T-helper 17 cell (primary cell): ENCODE results near the gene SPAAR. TPM values are rescaled to one million over a fixed set of nuclear protein-coding genes. Genes with fewer than 3 reads are reported as not detected.
"Not testable (repeated sequence)": the region's sequence is repeated elsewhere in the genome, so short reads cannot be mapped to it uniquely, and the experiment has no call there.

Experiments used
- ATAC-seq: fragments of 150-1000 bp; cut with Tn5 transposase; 2 replicates; pipeline ENCODE4 v1.10.0; 2021; ENCODE audit warnings: mild to moderate bottlenecking, moderate library complexity
- DNase-seq, 3 donors: peaks; one replicate each; pipeline versions ENCODE4 v3.0.0 to v3.0.0-alpha.2; 2020 to 2021
- H3K9me3 ChIP-seq: one replicate; pipeline ENCODE4 v1.7.0; 2013; ENCODE audit warnings: low read length, mild to moderate bottlenecking; ENCODE audit not compliant: control insufficient read depth, poor library complexity, severe bottlenecking
- H3K27ac Mint-ChIP-seq: one replicate; pipeline ENCODE4 v1.8.0; 2022; ENCODE audit warnings: mild to moderate bottlenecking, moderate library complexity, mixed read lengths
- H3K27me3 Mint-ChIP-seq: one replicate; pipeline ENCODE4 v1.8.0; 2022; ENCODE audit warnings: mixed read lengths
- H3K36me3 Mint-ChIP-seq: one replicate; pipeline ENCODE4 v1.8.0; 2022; ENCODE audit warnings: low read depth, mixed read lengths
- H3K4me1 Mint-ChIP-seq: one replicate; pipeline ENCODE4 v1.8.0; 2022; ENCODE audit warnings: mild to moderate bottlenecking, mixed read lengths
- H3K4me3 Mint-ChIP-seq: one replicate; pipeline ENCODE4 v1.8.0; 2022; ENCODE audit warnings: mild to moderate bottlenecking, moderate library complexity, mixed read lengths
- total RNA-seq, 4 donors: library from RNA in 2 of 4; stranded (reverse) in 2 of 4; gene quantifications; one replicate each; pipeline ENCODE4 v1.2.3 and lab custom pipeline; 2022 to 2026

Gene SPAAR
- total RNA-seq, 2 donors from 2014 or later = not detected

- no peak overlapping the region for H3K4me3 Mint-ChIP-seq
- no peak for ATAC-seq
- H3K27ac Mint-ChIP-seq = no peak overlapping the region
- H3K36me3 Mint-ChIP-seq = peaks cover 2% of the 10 kb centered on the region
- H3K27me3 Mint-ChIP-seq = peaks cover 14% of the 10 kb centered on the region
- H3K9me3 ChIP-seq = peaks cover under 1% of the 10 kb centered on the region
- DNase-seq = no peak
- peaks cover 3% of the 10 kb centered on the region for H3K4me1 Mint-ChIP-seq
These were observed 26.3 kb upstream of the SPAAR start for GRCh38 chr9:35882996-35883395.

- H3K9me3 ChIP-seq, H3K36me3 Mint-ChIP-seq: not testable (repeated sequence)
These were observed 24.4 kb upstream of the SPAAR start for GRCh38 chr9:35884908-35885307.

GRCh38 chr9:35891646-35892045 lies 17.6 kb upstream of the SPAAR start:
- Mint-ChIP-seq H3K27me3 (peaks cover 34% of the 10 kb centered on the region), H3K36me3 (peaks cover 3% of the 10 kb centered on the region), H3K27ac (no peak overlapping the region), H3K4me3 (no peak overlapping the region), H3K4me1 (peaks cover 4% of the 10 kb centered on the region)
- no peaks in the 10 kb centered on the region for H3K9me3 ChIP-seq
- DNase-seq = no peak
- ATAC-seq = no peak

More at GRCh38 chr9:35884908-35885307, 24.4 kb upstream of the SPAAR start:
- not testable (repeated sequence) for H3K4me3 Mint-ChIP-seq, H3K27ac Mint-ChIP-seq, DNase-seq, ATAC-seq, H3K4me1 Mint-ChIP-seq
- H3K27me3 Mint-ChIP-seq = peaks cover 14% of the 10 kb centered on the region

- Mint-ChIP-seq H3K27me3 (peaks cover 34% of the 10 kb centered on the region), H3K4me3 (no peak overlapping the region), H3K27ac (no peak overlapping the region), H3K4me1 (peaks cover 4% of the 10 kb centered on the region), H3K36me3 (peaks cover 3% of the 10 kb centered on the region)
- H3K9me3 ChIP-seq = no peaks in the 10 kb centered on the region
- ATAC-seq = no peak
- DNase-seq = no peak
These were observed 17.2 kb upstream of the SPAAR start for GRCh38 chr9:35892051-35892450.

GRCh38 chr9:35896570-35896969 lies 12.7 kb upstream of the SPAAR start:
- DNase-seq (no peak), ATAC-seq (no peak)
- H3K4me3 Mint-ChIP-seq = no peak overlapping the region
- H3K36me3 Mint-ChIP-seq = peaks cover 3% of the 10 kb centered on the region
- H3K4me1 Mint-ChIP-seq = peaks cover 4% of the 10 kb centered on the region
- peaks cover 38% of the 10 kb centered on the region for H3K27me3 Mint-ChIP-seq
- no peak overlapping the region for H3K27ac Mint-ChIP-seq
- no peaks in the 10 kb centered on the region for H3K9me3 ChIP-seq

- H3K4me1 Mint-ChIP-seq, H3K4me3 Mint-ChIP-seq, H3K9me3 ChIP-seq, ATAC-seq, DNase-seq, H3K27ac Mint-ChIP-seq, H3K36me3 Mint-ChIP-seq: not testable (repeated sequence)
- H3K27me3 Mint-ChIP-seq = peaks cover 31% of the 10 kb centered on the region
These were observed 11.8 kb upstream of the SPAAR start for GRCh38 chr9:35897376-35898099.

- ATAC-seq (no peak), DNase-seq (no peak)
- Mint-ChIP-seq H3K4me1 (peaks cover 8% of the 10 kb centered on the region), H3K4me3 (no peak overlapping the region), H3K36me3 (no peaks in the 10 kb centered on the region), H3K27me3 (peaks cover 31% of the 10 kb centered on the region), H3K27ac (no peak overlapping the region)
- no peaks in the 10 kb centered on the region for H3K9me3 ChIP-seq
These were observed 11.0 kb upstream of the SPAAR start for GRCh38 chr9:35898337-35898736.

GRCh38 chr9:35899021-35899420 lies 10.3 kb upstream of the SPAAR start:
- ATAC-seq (no peak), DNase-seq (no peak)
- H3K4me1 Mint-ChIP-seq = peaks cover 6% of the 10 kb centered on the region
- H3K36me3 Mint-ChIP-seq = no peaks in the 10 kb centered on the region
- H3K9me3 ChIP-seq = no peaks in the 10 kb centered on the region
- H3K4me3 Mint-ChIP-seq = no peak overlapping the region
- H3K27ac Mint-ChIP-seq = no peak overlapping the region
- H3K27me3 Mint-ChIP-seq = peaks cover 25% of the 10 kb centered on the region

GRCh38 chr9:35903049-35903448 lies 6.2 kb upstream of the SPAAR start:
- DNase-seq (no peak), ATAC-seq (peak; percentile 83)
- H3K4me3 Mint-ChIP-seq = no peak overlapping the region
- H3K9me3 ChIP-seq = no peaks in the 10 kb centered on the region
- H3K36me3 Mint-ChIP-seq = no peaks in the 10 kb centered on the region
- no peak overlapping the region for H3K27ac Mint-ChIP-seq
- H3K27me3 Mint-ChIP-seq = peaks cover 9% of the 10 kb centered on the region
- peaks cover 19% of the 10 kb centered on the region for H3K4me1 Mint-ChIP-seq

GRCh38 chr9:35904338-35904737 lies 5.0 kb upstream of the SPAAR start:
- Mint-ChIP-seq H3K4me3 (no peak overlapping the region), H3K36me3 (no peaks in the 10 kb centered on the region), H3K27ac (peak overlapping the region; percentile 34), H3K4me1 (peaks cover 28% of the 10 kb centered on the region), H3K27me3 (peaks cover 9% of the 10 kb centered on the region)
- no peaks in the 10 kb centered on the region for H3K9me3 ChIP-seq
- ATAC-seq = no peak
- DNase-seq = no peak

- no peak for DNase-seq
- no peaks in the 10 kb centered on the region for H3K9me3 ChIP-seq
- peaks cover 34% of the 10 kb centered on the region for H3K4me1 Mint-ChIP-seq
- peak overlapping the region; percentile 47 for H3K27ac Mint-ChIP-seq
- H3K27me3 Mint-ChIP-seq = peaks cover 9% of the 10 kb centered on the region
- H3K4me3 Mint-ChIP-seq = no peak overlapping the region
- no peaks in the 10 kb centered on the region for H3K36me3 Mint-ChIP-seq
- no peak for ATAC-seq
These were observed 4.1 kb upstream of the SPAAR start for GRCh38 chr9:35905051-35905781.

- no peaks in the 10 kb centered on the region for H3K36me3 Mint-ChIP-seq
- H3K27ac Mint-ChIP-seq = peak within 1 kb of the TSS; percentile 47
- no peak for DNase-seq
- peaks cover 42% of the 10 kb centered on the region for H3K4me1 Mint-ChIP-seq
- no peaks in the 10 kb centered on the region for H3K9me3 ChIP-seq
- H3K4me3 Mint-ChIP-seq = peak within 1 kb of the TSS; percentile 31
- H3K27me3 Mint-ChIP-seq = peaks cover 6% of the 10 kb centered on the region
- no peak for ATAC-seq
These were observed 3.2 kb upstream of the SPAAR start, which contains the start of gene HRCT1 for GRCh38 chr9:35905912-35906679. TSS of gene HRCT1 (plus strand) at chr9:35906202. CDS start at chr9:35906288, 86 bp downstream.
